ENCODE results near the gene PRPS1. TPM values are rescaled to one million over a fixed set of nuclear protein-coding genes. Genes with fewer than 3 reads are reported as not detected.

Gene PRPS1
- total and polyA plus RNA-seq, 9 of the 15 experiments (the other 6 are each of a cell fraction or from before 2014, with no cell fraction given): 47.8 to 175 (median 79.6) TPM

- TF ChIP-seq, protein P1, sequence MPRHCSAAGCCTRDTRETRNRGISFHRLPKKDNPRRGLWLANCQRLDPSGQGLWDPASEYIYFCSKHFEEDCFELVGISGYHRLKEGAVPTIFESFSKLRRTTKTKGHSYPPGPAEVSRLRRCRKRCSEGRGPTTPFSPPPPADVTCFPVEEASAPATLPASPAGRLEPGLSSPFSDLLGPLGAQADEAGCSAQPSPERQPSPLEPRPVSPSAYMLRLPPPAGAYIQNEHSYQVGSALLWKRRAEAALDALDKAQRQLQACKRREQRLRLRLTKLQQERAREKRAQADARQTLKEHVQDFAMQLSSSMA (CRISPR knock-in tag; IDR thresholded peaks at IDR 0.05): no peak
- TF ChIP-seq HIVEP1 (CRISPR knock-in tag; IDR thresholded peaks at IDR 0.05) (no peak), ZNF592 (IDR thresholded peaks at IDR 0.05) (no peak), PPARD (CRISPR knock-in tag; IDR thresholded peaks at IDR 0.05) (no peak), TBP (optimal IDR thresholded peaks at IDR 0.05; ENCODE audit: low read depth, low read length) (no peak), ZKSCAN1 (IDR thresholded peaks at IDR 0.05; ENCODE audit: low read depth, low read length) (no peak), HDAC1 (IDR thresholded peaks at IDR 0.05) (0 out of 4 replicates have a peak, but pooled peaks of 1 of the 2 experiments have one; percentile 33), ZBTB17 (CRISPR knock-in tag; IDR thresholded peaks at IDR 0.05) (no peak), ZNF24 (IDR thresholded peaks at IDR 0.05) (no peak), MAZ (CRISPR knock-in tag; conservative IDR thresholded peaks at IDR 0.05 in 1 of 2, IDR thresholded peaks at IDR 0.05 in 1 of 2) (peak in 1 of 2 experiments; percentile 49; a peak in 1 of 4 replicates), GMEB1 (CRISPR knock-in tag; IDR thresholded peaks at IDR 0.05) (no peak), FIP1L1 (IDR thresholded peaks at IDR 0.05; ENCODE audit: low read depth, low read length, poor library complexity, severe bottlenecking) (no peak)
- TF ChIP-seq, protein P2, sequence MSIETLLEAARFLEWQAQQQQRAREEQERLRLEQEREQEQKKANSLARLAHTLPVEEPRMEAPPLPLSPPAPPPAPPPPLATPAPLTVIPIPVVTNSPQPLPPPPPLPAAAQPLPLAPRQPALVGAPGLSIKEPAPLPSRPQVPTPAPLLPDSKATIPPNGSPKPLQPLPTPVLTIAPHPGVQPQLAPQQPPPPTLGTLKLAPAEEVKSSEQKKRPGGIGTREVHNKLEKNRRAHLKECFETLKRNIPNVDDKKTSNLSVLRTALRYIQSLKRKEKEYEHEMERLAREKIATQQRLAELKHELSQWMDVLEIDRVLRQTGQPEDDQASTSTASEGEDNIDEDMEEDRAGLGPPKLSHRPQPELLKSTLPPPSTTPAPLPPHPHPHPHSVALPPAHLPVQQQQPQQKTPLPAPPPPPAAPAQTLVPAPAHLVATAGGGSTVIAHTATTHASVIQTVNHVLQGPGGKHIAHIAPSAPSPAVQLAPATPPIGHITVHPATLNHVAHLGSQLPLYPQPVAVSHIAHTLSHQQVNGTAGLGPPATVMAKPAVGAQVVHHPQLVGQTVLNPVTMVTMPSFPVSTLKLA (conservative IDR thresholded peaks at IDR 0.05): peak in 1 of 2 experiments; percentile 53; a peak in 1 of 4 replicates
Measured at GRCh38 chrX:107654872-107655761, 26.8 kb downstream of the PRPS1 start (continued).
